ENCODE data around the gene CELSR1. TPM values are rescaled to one million over a fixed set of nuclear protein-coding genes. Genes with fewer than 3 reads are reported as not detected.

CELSR1 gene
- total RNA-seq, 2 donors from 2014 or later: 24.4 to 34.1 TPM

DNA sequence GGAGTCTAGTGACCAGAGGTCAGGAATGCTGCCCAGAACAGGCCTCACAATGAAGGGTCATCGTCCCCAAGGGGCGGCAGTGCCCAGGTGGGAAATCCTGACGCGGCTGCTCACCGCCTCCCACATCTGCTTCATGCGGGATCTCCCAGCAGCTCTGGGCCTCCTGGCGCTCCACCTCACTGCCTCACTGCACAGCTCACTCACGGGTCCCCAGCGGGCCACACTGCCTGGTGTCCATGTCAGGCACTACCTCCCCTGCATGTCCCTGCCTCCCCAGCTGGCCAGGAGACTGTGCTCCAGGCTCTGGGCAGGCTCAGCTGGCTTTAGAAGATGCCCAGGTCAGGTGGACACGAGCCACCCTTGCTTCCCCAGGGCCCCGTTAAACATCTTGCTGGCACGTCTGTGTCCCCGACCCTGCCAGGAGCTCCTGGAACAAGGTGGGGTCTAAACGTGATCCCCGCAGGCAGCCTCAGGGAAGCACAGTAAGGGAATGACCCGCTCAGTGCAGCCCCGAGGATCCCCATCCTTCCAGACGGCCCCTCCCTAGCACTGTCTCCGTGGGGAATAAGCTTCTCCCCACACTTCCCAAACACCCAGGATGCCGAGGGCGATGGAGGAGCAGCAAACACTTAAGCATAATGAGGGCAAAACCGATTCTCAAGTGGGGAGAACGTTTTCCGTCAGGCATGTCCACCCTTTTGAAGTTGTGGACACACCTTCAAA is 108.7 kb downstream of the CELSR1 start:
- no peak for DNase-seq
- no peak overlapping the region for H3K4me3 Mint-ChIP-seq
- Histone ChIP-seq H3K4me3 (ENCODE audit: low read length) (no peak overlapping the region), H3K27ac (ENCODE audit: low read depth, low read length) (no peak overlapping the region), H3K36me3 (ENCODE audit: control insufficient read depth, insufficient read depth, low read length) (peaks cover 6% of the 10 kb centered on the region), H3K4me1 (ENCODE audit: control insufficient read depth, insufficient read depth, low read length) (no peaks in the 10 kb centered on the region), H3K9ac (ENCODE audit: extremely low read depth, low read length, poor library complexity, severe bottlenecking) (no peak overlapping the region), H3K9me3 (ENCODE audit: control insufficient read depth, low read length) (peaks cover 14% of the 10 kb centered on the region), H3K27me3 (ENCODE audit: control insufficient read depth, insufficient read depth, low read length, poor library complexity, severe bottlenecking) (no peaks in the 10 kb centered on the region)
- peaks cover 13% of the 10 kb centered on the region for H3K9me3 Mint-ChIP-seq
- H3K27ac Mint-ChIP-seq: no peak overlapping the region
- H3K36me3 Mint-ChIP-seq (ENCODE audit: low read depth): peaks cover 43% of the 10 kb centered on the region
- TF ChIP-seq, protein P1, sequence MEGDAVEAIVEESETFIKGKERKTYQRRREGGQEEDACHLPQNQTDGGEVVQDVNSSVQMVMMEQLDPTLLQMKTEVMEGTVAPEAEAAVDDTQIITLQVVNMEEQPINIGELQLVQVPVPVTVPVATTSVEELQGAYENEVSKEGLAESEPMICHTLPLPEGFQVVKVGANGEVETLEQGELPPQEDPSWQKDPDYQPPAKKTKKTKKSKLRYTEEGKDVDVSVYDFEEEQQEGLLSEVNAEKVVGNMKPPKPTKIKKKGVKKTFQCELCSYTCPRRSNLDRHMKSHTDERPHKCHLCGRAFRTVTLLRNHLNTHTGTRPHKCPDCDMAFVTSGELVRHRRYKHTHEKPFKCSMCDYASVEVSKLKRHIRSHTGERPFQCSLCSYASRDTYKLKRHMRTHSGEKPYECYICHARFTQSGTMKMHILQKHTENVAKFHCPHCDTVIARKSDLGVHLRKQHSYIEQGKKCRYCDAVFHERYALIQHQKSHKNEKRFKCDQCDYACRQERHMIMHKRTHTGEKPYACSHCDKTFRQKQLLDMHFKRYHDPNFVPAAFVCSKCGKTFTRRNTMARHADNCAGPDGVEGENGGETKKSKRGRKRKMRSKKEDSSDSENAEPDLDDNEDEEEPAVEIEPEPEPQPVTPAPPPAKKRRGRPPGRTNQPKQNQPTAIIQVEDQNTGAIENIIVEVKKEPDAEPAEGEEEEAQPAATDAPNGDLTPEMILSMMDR (conservative IDR thresholded peaks at IDR 0.05): no peak
- H3K27me3 Mint-ChIP-seq (ENCODE audit: insufficient read depth): no peaks in the 10 kb centered on the region
- WGBS, 2 experiments (ENCODE audit: insufficient coverage in 1 of 2, insufficient read length in 1 of 2): 91 to 92% methylated on average over 13 to 24 of the region's 24 CpGs
- H3K4me1 Mint-ChIP-seq: no peaks in the 10 kb centered on the region

DNA sequence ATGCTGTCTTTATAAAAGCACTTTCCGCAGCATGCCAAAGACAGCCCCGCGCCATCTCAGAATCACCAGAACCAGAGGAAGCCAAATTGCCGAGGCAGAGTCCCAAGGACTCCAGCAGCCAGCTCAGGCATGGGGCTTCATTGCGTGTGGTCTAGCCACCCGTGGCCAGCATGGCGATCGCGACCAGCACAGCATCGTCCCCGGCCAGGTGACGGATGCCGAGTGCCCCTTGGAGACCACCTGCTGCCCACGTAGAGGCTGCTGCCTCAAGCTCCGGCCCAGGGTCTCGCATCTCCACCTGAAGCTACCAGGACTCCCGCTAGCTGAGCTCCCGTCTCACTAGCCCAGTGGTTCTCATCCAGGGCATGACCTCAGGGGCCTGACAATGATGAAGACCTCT is 109.2 kb downstream of the CELSR1 start:
- no peak for DNase-seq
- Mint-ChIP-seq H3K4me1 (no peaks in the 10 kb centered on the region), H3K27ac (no peak overlapping the region), H3K9me3 (peaks cover 13% of the 10 kb centered on the region), H3K4me3 (no peak overlapping the region), H3K27me3 (ENCODE audit: insufficient read depth) (no peaks in the 10 kb centered on the region), H3K36me3 (ENCODE audit: low read depth) (peaks cover 41% of the 10 kb centered on the region)
- no peaks in the 10 kb centered on the region for H3K27me3 ChIP-seq (ENCODE audit: control insufficient read depth, insufficient read depth, low read length, poor library complexity, severe bottlenecking)
- peaks cover 6% of the 10 kb centered on the region for H3K36me3 ChIP-seq (ENCODE audit: control insufficient read depth, insufficient read depth, low read length)
- WGBS, 2 experiments (ENCODE audit: insufficient coverage in 1 of 2, insufficient read length in 1 of 2): 96 to 97% methylated on average over 15 to 18 of the region's 18 CpGs
- no peak overlapping the region for H3K27ac ChIP-seq (ENCODE audit: low read depth, low read length)
- peaks cover 14% of the 10 kb centered on the region for H3K9me3 ChIP-seq (ENCODE audit: control insufficient read depth, low read length)
- no peak overlapping the region for H3K4me3 ChIP-seq (ENCODE audit: low read length)
- no peak overlapping the region for H3K9ac ChIP-seq (ENCODE audit: extremely low read depth, low read length, poor library complexity, severe bottlenecking)
- H3K4me1 ChIP-seq (ENCODE audit: control insufficient read depth, insufficient read depth, low read length): no peaks in the 10 kb centered on the region
- TF ChIP-seq, protein P1 (conservative IDR thresholded peaks at IDR 0.05): no peak

DNA sequence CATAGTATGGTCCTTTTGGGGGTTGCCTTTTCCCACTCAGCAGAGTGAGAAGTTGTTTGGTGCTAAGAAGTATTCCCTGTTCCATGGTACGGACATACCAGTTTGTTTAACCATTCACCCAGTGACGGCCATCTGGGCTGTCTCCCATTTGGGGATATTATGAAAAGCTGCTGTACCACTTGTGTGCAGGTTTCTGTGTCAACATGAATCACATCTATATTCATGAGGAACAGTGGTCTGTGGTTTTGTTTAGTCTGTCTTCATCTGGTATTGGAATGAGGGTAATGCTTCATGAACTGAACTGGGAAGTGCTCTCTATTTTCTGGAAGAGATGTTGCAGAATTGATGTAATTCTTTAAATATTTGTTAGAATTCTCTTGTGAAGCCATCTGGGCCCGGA is 112.4 kb downstream of the CELSR1 start:
- H3K4me3 Mint-ChIP-seq: no peak overlapping the region
- no peaks in the 10 kb centered on the region for H3K27me3 Mint-ChIP-seq (ENCODE audit: insufficient read depth)
- WGBS, 2 experiments (ENCODE audit: insufficient coverage in 1 of 2, insufficient read length in 1 of 2): 83 to 100% methylated on average over 1 to 2 of the region's 3 CpGs
- peaks cover 30% of the 10 kb centered on the region for H3K36me3 Mint-ChIP-seq (ENCODE audit: low read depth)
- TF ChIP-seq, protein P1 (conservative IDR thresholded peaks at IDR 0.05): no peak
- peaks cover 13% of the 10 kb centered on the region for H3K9me3 Mint-ChIP-seq
- H3K4me1 Mint-ChIP-seq: no peaks in the 10 kb centered on the region
- H3K36me3 ChIP-seq (ENCODE audit: control insufficient read depth, insufficient read depth, low read length): peaks cover 6% of the 10 kb centered on the region
- H3K27ac Mint-ChIP-seq: no peak overlapping the region
- H3K27me3 ChIP-seq (ENCODE audit: control insufficient read depth, insufficient read depth, low read length, poor library complexity, severe bottlenecking): no peaks in the 10 kb centered on the region
- no peak for DNase-seq
- H3K9ac ChIP-seq (ENCODE audit: extremely low read depth, low read length, poor library complexity, severe bottlenecking): no peak overlapping the region
- peaks cover 14% of the 10 kb centered on the region for H3K9me3 ChIP-seq (ENCODE audit: control insufficient read depth, low read length)
- no peak overlapping the region for H3K4me3 ChIP-seq (ENCODE audit: low read length)
- no peak overlapping the region for H3K27ac ChIP-seq (ENCODE audit: low read depth, low read length)
- H3K4me1 ChIP-seq (ENCODE audit: control insufficient read depth, insufficient read depth, low read length): no peaks in the 10 kb centered on the region
